Urothelium cell line (cell line): ENCODE measurements around the gene MIER2.

Experiments
- DNase-seq: peaks from one replicate; pipeline ENCODE4 v3.0.0; 2011; ENCODE audit warnings: low spot score, mixed read lengths
- FAIRE-seq: peaks from 2 replicates; lab custom pipeline; 2011; peaks lifted over from hg19 to GRCh38; lab: Jason Lieb, UNC

Gene MIER2

DNA sequence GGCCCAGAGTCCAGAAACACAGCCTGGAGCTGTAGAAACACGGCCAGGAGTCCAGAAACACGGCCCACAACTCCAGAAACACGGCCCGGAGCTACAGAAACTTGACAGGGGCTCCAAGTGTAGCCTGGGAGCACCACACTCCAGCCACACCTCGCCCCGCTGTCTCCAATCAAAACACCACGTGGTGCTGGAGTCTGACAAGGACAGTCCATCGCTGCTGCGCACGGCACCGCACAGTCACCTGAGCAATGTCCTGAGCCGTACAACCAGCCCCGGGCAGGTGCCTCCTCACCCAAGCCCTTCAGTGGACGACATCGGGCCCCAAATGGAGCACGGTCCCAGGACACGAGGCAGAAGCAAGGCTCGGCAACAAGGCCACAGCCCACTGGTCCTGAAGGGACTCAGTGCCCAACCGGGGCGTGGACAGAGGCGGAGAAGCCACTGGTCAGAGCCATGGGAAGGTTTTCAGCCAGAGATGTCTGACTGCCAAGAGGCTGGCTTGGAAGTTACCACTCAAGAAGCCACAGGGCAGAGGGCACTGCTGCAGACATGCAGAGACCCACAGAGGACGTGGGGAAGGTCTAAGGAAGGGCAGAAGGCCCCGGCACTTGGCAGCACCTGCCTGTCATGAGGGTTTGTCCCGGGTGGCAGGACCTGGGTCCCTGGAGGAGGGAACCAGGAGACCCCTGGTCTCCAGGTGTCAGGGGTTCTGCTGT, 33.7 kb downstream of the MIER2 start:
- FAIRE-seq (no peak), DNase-seq (no peak)

DNA sequence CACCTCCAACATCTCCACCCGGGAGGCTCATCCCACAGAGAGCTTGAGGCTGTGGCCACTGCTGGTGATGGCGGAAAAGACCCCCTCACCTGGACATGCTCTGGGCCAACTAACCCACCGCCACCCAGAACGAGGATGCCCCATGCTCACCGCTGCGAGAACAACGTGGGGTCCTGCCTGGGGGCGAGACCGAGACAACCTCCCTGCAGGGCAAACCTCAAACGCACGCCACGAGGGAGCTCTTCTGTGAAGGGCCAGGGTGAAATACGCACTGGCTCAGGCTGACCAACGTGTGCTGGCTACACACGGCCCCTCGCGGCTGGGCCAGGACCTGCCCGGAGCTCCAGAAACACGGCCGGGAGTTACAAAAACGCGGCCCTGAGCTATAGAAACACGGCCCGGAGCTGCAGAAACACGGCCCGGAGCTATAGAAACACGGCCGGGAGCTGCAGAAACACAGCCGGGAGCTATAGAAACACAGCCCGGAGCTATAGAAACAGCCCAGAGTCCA, 34.4 kb downstream of the MIER2 start:
- FAIRE-seq (no peak), DNase-seq (no peak)

DNA sequence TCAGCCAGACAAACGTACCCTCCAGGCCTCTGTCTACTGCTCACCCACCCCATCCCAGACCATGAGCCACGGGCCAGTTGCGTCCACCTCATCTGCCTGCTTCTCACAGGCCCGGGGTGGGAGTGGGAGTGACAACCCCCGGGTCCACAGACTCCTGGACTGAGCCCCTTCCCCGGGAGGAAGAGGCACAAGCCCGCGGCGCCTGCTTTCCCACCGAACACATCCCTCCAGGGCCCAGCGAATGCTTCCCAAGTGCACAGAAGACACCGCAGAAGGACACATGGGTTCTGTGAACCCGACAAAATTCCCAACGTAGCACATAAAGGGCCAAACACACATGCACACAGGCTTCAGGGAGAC, 35.4 kb downstream of the MIER2 start:
- FAIRE-seq: no peak

DNA sequence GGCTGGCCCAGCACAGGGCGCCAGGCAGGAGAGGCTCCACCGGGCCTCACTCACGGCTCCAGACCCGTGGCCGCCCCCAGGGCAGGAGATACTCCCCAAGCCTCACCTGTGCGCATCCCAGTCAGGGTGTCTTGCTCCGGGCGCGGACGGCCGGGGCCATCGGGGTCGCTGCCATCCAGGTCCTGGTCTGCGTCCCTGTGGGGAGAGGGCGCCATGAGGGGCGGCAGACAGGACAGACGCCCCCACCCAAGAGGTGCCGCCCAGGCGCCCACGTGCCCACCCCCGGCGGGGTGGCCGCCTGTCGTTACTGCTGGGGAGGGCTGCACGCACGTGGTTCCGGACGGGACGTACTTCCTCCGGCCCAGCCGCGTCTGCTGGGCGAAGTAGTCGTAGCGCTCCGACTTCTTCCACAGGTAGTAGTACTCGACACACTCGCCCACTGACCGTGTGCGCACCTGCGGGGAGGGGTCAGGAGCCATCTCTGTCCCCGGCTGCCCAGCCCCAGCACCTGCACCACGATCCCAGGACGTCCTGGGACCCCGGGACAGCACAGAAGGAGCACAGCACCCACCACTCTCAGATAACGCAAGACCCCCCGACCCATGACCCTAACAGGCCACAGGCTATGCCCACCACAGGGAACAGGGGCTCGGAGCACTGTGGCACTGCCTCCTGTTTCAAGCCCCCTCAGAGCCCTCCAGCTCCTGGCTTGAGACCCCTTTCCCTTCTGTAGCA, 36.0 kb downstream of the MIER2 start:
- DNase-seq: no peak
- no peak for FAIRE-seq

More for the DNA sequence above, 35.4 kb downstream of the MIER2 start:
- DNase-seq: no peak

DNA sequence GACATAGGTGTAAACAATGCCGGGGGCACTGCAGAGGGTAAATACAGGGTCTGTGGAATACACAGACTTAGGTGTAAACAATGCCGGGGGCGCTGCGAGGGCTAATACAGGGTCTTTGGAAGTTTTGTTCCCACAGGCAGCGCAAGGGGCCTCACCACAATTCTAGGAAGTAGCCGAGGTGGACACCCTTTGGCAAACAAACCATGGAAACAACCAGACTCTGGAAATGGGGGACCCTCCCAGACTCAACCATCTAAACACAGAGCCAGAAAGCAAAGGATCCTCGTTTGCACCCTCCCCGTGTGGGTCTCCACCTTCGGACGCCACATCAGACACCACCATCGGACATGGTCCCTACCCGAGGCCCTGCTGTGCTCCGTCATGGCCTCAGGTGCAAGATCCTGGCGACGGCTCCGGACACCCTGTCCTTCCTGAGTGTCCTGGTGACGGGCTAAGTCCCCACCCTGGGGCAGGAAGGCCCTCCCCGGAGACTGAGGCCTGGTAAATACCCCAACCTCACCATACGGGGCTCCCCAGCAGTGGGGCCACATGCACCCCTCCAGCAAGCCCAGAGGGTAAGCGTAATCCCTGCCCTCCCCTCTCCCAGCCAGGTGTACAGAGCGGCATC, 36.7 kb downstream of the MIER2 start:
- FAIRE-seq (no peak), DNase-seq (no peak)

DNA sequence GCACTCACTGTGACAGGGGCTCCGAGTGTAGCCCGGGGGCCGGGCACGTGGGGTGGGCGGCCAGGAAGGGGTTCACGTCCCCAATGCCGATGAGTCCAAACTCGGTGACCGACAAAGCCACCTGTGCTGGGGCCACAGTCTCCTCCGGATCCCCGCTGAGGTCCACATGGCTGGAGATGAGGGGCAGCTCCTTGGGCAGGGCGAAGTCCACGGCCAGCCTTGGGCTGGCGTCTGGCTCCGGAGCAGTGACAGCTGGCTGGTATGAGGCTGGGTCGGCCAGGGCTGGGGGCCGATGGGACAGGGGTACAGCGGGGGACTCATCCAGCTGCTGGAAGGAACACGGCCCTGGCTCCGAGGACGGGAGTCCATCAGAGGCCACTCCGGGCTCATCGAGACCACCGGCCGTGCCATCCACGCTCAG, 37.5 kb downstream of the MIER2 start:
- FAIRE-seq (no peak), DNase-seq (no peak)

DNA sequence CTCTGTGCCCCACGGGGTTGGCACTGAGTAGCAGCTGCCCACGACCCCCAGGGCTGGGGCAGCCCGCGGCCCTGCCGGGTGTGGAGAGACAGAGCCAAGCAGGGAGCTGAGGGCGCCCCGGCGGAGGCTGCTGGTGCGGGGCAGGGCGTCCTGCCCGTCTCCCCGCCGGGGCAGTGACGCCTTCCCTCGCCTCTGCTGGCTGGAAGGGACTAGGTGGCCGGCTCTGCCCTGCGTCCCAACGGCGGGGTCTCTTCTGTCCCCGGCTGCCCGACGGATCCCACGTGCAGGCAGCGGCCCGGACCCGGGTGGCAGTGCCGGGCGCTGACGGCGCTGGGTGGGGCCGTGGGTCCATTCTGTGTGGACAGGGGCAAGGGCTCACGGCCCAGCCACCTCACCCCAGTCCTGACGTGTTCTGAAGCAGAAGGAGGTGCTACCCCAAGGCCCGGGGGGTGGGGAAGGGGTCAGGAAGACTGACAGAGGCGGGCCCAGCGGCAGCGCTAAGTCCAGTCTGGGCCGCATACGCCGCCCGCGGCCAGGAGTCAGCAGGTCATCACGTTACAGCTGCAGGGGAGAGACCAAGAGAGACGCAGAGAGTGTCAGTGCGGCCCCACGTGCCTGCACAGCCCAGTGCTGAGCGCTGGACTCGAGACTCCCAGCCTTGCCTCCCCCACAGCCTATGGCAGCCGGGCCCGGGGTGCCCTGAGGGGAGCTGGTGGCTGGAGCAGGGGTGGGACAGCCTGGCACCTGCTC, 38.3 kb downstream of the MIER2 start:
- DNase-seq (no peak), FAIRE-seq (no peak)

DNA sequence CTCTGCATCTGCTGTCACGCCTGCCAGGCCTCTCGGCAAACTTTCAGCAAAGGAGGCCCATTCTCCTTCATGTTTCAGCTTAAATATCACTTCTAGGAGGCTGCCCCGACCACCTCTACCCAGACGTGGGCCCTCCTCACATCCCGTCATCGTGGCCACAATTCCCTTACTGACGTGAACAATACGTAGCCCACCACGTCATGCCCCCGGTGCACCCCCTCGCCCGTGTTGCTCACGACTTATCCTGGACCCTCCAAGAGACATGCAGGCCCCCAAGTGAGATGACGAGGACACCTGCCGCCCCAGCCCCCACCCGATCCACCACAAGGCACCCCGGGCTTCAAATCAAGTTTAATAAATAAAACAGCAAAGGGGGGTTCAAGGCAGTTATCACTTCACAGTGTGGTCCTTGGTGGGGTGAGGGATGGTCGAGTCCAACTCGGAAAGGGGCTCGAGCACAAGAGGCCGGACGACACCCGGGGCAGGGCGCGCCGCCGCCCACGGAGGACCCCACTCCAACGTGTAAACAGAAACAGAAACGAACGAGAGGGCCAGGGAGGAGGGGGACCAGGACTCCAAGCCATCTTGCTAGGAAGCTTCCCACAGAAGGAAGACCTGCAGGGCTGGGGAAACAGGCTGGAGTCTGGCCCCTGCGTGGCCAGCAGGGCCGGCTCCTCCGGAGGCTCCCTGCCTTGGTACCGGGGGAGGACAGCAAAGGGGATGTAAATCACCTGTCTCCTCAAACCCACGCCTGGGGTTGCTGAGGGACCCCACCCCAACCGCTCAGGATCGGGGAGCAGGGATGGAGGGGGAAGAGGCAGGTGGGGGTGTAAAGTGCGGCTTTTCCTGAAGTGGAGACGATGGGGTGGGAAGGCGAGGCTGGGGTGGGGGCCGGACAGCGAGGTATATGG, 39.1 kb downstream of the MIER2 start:
- FAIRE-seq: no peak
- DNase-seq: no peak

DNA sequence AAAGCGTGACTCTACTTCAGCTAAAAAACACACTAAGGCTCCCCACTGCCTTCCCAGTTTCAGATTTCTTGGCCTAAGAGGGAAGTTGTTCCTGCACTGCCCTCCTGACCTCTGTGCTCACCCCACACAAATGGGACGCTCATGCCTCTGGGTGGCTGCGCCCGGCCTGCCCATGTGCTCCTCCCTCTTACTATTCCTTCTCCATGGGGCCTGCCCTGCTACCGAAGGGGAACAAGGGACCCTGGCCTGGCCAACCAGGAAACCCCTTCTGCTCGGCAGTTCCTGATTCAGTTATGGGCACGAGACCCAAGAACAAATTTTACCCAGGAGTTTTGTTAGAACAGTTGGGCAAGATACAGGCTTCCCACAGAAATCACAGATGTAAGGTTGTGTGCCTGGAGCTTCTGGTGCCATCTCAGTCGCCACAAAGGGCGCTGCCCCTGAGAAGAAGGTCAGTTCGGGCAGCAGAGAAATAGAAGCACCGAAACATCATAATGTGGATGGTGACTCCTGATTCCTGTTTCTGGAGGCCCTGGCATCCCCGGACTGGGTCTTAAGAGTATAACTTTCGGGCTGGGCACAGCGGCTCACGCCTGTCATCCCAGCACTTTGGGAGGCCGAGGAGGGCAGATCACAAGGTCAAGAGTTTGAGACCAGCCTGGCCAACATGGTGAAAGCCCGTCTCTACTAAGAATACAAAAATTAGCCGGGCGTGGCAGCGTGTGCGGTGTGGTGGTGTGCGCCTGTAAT, 47.9 kb downstream of the MIER2 start:
- DNase-seq: no peak
- no peak for FAIRE-seq

DNA sequence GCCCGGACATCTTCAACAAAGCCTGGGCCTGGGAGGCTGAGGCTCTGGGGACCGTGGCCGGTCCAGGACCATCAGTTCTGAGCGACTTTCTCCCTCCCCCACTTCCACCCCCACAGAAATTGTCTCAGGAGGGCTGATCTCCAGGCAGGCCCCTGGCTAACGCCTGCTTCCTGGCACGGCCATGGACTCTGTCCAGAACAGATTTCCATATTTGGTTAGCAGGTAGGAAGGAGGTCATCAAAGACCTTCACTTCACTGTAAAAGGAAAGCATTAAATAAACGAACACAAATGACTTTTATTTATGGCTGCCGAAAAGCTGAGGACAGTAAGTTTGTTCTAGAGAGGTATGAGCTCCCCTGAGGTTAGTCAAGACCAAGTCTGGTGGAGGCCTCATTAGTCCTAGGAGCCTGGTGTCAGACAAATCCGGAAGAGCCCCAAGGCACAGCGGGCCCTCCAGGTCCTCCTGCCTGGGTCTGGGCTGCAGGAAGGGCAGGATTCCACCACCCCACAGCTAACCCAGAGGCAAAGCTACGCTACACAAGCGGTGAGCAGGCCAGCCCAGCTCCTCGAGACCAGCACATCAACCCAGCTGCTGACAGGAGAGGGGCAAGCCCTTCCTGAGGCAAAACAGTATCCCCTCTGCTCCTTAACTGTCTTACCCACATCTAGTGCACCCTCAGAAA, 48.8 kb downstream of the MIER2 start:
- FAIRE-seq: no peak
- no peak for DNase-seq

DNA sequence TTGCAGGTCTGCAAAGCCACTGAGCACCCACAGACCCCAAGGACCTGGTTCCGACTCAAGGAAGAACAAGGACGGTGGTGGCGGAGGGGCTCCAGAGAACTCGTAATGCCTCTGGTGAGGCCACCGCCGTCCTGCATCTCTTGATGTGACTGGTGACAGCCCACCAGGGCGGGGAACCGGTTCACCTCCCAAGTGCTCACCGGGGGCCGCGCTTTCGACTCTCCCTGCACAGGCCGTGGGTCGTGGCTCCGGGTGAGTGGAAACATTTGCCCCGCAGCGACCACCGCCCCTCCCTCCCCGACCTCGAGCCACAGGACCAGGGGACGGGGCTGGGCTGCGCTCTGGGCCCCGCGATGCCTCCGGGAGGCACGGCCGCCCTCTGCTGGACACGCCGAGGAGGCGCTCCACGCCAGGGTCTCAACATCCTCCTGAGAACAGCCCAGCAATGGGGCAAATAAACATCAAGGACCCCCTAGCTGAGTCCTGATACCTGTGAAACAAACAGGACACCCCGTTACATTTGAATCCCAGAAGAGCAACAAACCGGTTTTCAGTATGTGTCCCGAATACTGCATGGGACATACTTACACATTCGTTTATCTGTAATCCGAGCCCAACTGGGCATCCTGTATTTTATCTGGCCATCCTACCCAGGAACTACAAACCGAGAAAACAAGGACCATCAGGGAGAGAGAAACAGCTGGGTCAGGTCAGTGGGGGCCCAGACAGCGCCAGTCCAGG, 49.5 kb downstream of the MIER2 start:
- FAIRE-seq (no peak), DNase-seq (peak; percentile 43)

DNA sequence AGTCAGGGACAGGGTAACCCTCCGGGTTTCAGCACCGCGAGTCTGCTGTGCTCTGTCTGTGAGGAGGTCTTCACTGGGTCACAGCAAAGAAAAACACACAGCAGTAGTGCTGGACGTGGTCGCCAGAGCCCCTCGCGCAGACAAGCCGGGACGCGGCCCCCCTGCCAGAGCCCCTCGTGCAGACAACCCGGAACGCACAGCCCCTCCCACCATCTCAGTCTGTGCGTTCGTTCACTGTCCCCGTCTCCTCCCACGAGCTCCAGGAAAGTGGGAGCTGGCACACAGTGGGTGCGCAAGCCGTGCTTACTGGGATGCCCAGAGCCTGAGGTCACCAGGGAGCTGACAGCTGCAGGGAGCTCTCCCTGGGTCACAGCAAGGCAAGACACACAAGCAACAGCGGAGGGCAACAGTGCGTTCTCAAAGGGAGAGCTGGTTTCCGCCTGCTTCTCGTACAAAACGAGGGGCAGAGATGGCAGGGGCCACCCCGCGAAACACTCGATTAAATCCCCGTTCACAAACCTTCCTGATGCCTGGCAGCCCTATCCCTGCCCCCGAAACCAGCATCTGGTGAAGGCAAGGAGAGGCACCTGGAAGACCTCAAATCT, 50.2 kb downstream of the MIER2 start:
- peak; percentile 17 for DNase-seq
- FAIRE-seq: no peak

DNA sequence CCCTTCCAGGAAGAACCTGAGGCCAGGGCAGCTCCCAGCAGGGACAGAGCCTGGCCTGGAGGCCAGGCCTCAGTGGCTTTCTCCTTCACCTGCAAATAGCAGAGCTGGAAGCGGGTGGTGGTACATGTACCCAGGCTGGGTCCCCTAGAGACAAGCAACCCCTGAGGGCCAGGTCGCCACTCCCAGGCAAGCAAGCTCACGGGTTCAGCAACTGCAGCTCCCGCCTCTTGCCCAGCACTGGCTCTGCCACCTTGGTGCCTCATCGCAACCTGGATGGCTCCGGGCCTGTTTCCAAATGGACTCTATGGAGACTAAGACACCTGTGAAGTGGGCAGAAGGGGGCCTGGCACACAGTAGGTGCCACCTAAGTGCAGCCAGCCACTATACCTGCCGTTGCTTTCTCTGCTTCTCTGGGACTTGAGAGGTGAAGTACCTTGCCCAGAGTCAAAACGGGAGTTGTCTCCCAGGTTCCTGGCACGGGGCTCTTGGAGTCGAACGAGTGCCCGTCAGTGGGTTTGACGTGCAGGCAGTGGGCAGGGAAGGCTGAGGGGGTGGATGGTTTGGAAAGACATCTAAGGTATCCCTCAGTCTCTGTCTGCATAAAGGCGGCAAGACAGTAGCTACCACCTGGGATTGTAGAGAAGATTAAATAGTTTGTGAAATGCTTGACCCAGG, 51.0 kb downstream of the MIER2 start:
- DNase-seq (no peak), FAIRE-seq (no peak)

DNA sequence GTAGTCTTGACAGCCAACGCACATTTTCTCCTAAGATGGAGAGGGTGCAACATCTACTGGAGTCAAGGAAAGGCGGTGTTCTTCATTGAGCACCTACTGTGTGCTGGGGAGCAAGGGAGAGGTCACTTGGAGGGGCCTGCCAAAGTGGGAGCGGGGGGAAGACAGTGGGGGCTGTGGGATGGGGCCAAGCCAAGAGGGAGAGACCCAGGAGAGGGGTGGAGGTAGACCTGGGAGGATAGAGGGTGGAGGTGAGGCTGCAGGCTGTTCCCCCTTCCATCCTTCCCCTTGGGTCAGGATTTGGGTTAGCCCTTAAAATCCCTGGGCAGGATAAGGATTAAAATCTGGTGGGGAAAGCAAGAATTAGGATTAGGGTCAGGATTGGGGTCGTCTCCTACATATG, 51.6 kb downstream of the MIER2 start:
- DNase-seq (no peak), FAIRE-seq (no peak)

DNA sequence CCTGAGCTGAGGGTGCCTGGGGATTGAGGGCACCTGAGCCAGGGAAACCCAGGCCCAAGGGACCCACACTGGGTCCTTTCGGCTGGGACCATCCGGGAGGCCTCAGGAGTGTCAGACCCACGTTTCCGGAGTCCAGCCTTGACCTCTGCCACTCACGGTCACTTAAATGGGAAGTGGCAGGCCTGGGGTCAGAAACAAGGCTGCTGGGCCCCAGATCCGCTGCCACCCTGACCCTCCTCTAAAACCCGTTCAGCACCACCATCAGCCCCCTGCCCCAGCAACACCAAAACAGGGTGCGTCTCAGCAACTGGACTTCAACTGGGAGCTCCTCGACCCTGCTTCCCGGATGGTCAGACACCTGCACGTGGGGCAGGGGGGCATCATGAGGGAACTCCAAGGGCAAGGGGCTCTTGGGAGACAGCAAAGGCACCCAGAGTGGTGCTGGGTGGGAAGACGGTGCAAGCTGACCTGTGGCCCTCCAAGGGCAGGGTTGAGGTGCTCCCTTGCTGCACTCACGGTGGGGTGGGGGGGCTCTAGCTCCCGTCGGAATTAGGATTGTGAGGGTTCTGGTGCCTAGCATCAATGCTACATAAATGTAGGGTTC, 52.2 kb downstream of the MIER2 start:
- no peak for FAIRE-seq
- DNase-seq: no peak

DNA sequence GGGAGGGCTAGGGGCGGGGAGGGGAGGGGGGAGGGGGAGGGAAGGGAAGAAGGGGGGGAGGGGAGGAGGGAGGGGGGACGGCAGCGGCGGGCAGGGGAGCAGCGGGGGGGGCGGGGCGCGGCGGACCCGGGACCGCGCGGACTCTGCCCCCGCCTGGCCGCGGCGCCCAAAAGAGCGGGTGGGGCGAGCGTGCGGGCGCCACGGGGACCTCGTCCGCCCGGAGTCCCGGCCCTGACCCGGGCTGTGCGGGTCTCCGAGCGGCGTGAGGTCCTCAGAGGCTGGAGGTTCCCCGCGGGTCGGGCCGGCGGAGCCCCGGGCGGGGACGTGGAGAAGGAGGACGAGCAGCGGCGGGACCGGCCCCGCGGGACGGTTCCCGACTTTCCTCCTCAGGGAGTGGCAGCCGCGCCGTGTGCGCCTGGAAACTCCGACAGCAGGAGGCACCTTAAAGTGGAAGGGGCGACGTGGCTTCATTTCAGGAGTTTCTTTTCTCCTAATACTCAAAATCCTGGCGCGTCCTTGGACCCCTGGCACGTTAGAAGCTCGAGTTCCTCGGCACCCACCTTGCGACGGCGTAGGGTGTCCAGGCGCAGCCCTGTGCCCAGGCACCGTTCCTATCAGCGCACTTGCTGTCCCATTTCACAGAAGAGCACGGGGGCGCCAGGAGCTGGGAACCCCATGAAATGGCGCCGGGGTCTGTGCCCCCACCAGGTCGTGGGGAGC, 52.9 kb downstream of the MIER2 start:
- no peak for DNase-seq
- FAIRE-seq: no peak
